ENCODE measurements around the gene CA11.
A peak's percentile ranks its signal among the peaks of the same experiment; 100 is the strongest.
"Not testable (repeated sequence)": the region's sequence is repeated elsewhere in the genome, so short reads cannot be mapped to it uniquely, and the experiment has no call there.

The CA11 gene

GRCh38 chr19:48632692-48633147, 13.3 kb downstream of the CA11 start:
- Histone ChIP-seq H3K4me2 (ENCODE audit: low read length) (peak overlapping the region; percentile 93), H3K4me3 (ENCODE audit: low read depth, low read length, poor library complexity, severe bottlenecking) (peak overlapping the region; percentile 84), H3K9me3 (ENCODE audit: low read length) (no peaks in the 10 kb centered on the region), H3K9ac (ENCODE audit: low read length) (peak overlapping the region; percentile 82; the same call in 1 of the 2 replicates), H2AFZ (ENCODE audit: low read length) (no peak overlapping the region), H3K27ac (ENCODE audit: low read depth, low read length, poor library complexity, severe bottlenecking) (peak overlapping the region; percentile 86), H3F3A (ENCODE audit: insufficient read depth, low read length) (0 out of 2 replicates have a peak, but pooled peaks cover 5% of the 10 kb centered on the region), H3K4me1 (ENCODE audit: insufficient read depth, low read length, severe bottlenecking) (peaks cover 42% of the 10 kb centered on the region), H3K79me2 (ENCODE audit: insufficient read depth, low read length) (no peaks in the 10 kb centered on the region), H3K36me3 (ENCODE audit: insufficient read depth, low read length) (peaks cover 17% of the 10 kb centered on the region), H3K27me3 (ENCODE audit: insufficient read depth, low read length) (no peaks in the 10 kb centered on the region), H3K9me2 (ENCODE audit: low read depth, low read length) (no peaks in the 10 kb centered on the region), H4K20me1 (ENCODE audit: insufficient read depth, low read length) (no peaks in the 10 kb centered on the region)
- TF ChIP-seq EZH2 (IDR thresholded peaks at IDR 0.05; ENCODE audit: borderline replicate concordance, low read length) (no peak), CTCF (IDR thresholded peaks at IDR 0.05; ENCODE audit: low read length) (no peak)

- not testable (repeated sequence) for H2AFZ ChIP-seq (ENCODE audit: low read length); H3K9me3 ChIP-seq (ENCODE audit: low read length)
These were observed 13.7 kb downstream of the CA11 start for GRCh38 chr19:48632286-48632685.

GRCh38 chr19:48631225-48631624, 14.8 kb downstream of the CA11 start:
- H3F3A ChIP-seq (ENCODE audit: insufficient read depth, low read length): 0 out of 2 replicates have a peak, but pooled peaks cover 5% of the 10 kb centered on the region
- TF ChIP-seq EZH2 (IDR thresholded peaks at IDR 0.05; ENCODE audit: borderline replicate concordance, low read length): no peak
- no peak for TF ChIP-seq CTCF (IDR thresholded peaks at IDR 0.05; ENCODE audit: low read length)
- peaks cover 17% of the 10 kb centered on the region for H3K36me3 ChIP-seq (ENCODE audit: insufficient read depth, low read length)
- H3K4me2 ChIP-seq (ENCODE audit: low read length): no peak overlapping the region
- no peaks in the 10 kb centered on the region for H3K9me2 ChIP-seq (ENCODE audit: low read depth, low read length)
- H3K9me3 ChIP-seq (ENCODE audit: low read length): no peaks in the 10 kb centered on the region
- no peak overlapping the region for H3K9ac ChIP-seq (ENCODE audit: low read length)
- H3K4me3 ChIP-seq (ENCODE audit: low read depth, low read length, poor library complexity, severe bottlenecking): no peak overlapping the region
- no peak overlapping the region for H3K27ac ChIP-seq (ENCODE audit: low read depth, low read length, poor library complexity, severe bottlenecking)
- H4K20me1 ChIP-seq (ENCODE audit: insufficient read depth, low read length): no peaks in the 10 kb centered on the region
- no peak overlapping the region for H2AFZ ChIP-seq (ENCODE audit: low read length)
- H3K4me1 ChIP-seq (ENCODE audit: insufficient read depth, low read length, severe bottlenecking): peaks cover 32% of the 10 kb centered on the region
- no peaks in the 10 kb centered on the region for H3K79me2 ChIP-seq (ENCODE audit: insufficient read depth, low read length)
- H3K27me3 ChIP-seq (ENCODE audit: insufficient read depth, low read length): no peaks in the 10 kb centered on the region

More at GRCh38 chr19:48632286-48632685, 13.7 kb downstream of the CA11 start:
- H3K36me3 ChIP-seq (ENCODE audit: insufficient read depth, low read length): peaks cover 17% of the 10 kb centered on the region
- H3K27ac ChIP-seq (ENCODE audit: low read depth, low read length, poor library complexity, severe bottlenecking): peak overlapping the region; percentile 86
- not testable (repeated sequence) for H3K4me2 ChIP-seq (ENCODE audit: low read length); H3K9ac ChIP-seq (ENCODE audit: low read length); H3K27me3 ChIP-seq (ENCODE audit: insufficient read depth, low read length); H3K9me2 ChIP-seq (ENCODE audit: low read depth, low read length); H3F3A ChIP-seq (ENCODE audit: insufficient read depth, low read length); H4K20me1 ChIP-seq (ENCODE audit: insufficient read depth, low read length); H3K79me2 ChIP-seq (ENCODE audit: insufficient read depth, low read length); H3K4me3 ChIP-seq (ENCODE audit: low read depth, low read length, poor library complexity, severe bottlenecking)
- peaks cover 41% of the 10 kb centered on the region for H3K4me1 ChIP-seq (ENCODE audit: insufficient read depth, low read length, severe bottlenecking)

Measured in OCI-LY1 (cell line).